WERI-Rb-1 (cell line): Measurements from ENCODE around the gene FNBP1.

ENCODE experiments used
- DNase-seq: peaks from one replicate; pipeline ENCODE4 v3.0.0-alpha.2; 2020
- H3K27ac ChIP-seq: fragments of 250-450 bp; sonication (Bioruptor Pico); 2 replicates; pipeline ENCODE4 v1.5.1; 2020; ENCODE audit warnings: mild to moderate bottlenecking, moderate library complexity
- H3K27me3 ChIP-seq: fragments of 250-450 bp; sonication (Bioruptor Pico); 2 replicates; pipeline ENCODE4 v1.5.1; 2021; ENCODE audit warnings: mild to moderate bottlenecking, low read depth, moderate library complexity; ENCODE audit not compliant: insufficient read depth, severe bottlenecking
- H3K36me3 ChIP-seq: fragments of 250-450 bp; sonication (Bioruptor Pico); 2 replicates; pipeline ENCODE4 v1.5.1; 2020; ENCODE audit warnings: mild to moderate bottlenecking, moderate library complexity
- H3K4me3 ChIP-seq: 2 replicates; pipeline ENCODE4 v1.5.1; 2011; ENCODE audit warnings: low read depth, mild to moderate bottlenecking, control low read depth, low read length
- H3K9me3 ChIP-seq: fragments of 250-450 bp; sonication (Bioruptor Pico); 2 replicates; pipeline ENCODE4 v1.5.1; 2021; ENCODE audit warnings: mild to moderate bottlenecking, moderate library complexity; ENCODE audit not compliant: severe bottlenecking
- TF ChIP-seq, protein P1 (sequence below): IDR thresholded peaks from 2 replicates; pipeline ENCODE4 v1.5.1; 2011; ENCODE audit warnings: low read depth, mild to moderate bottlenecking, control low read depth, inconsistent platforms, low read length

The FNBP1 gene

GRCh38 chr9:130043654-130044623 is 950 bp upstream of the FNBP1 start:
- Histone ChIP-seq H3K36me3 (no peaks in the 10 kb centered on the region), H3K9me3 (no peaks in the 10 kb centered on the region), H3K27me3 (no peaks in the 10 kb centered on the region), H3K27ac (peak overlapping the region; percentile 81), H3K4me3 (peak overlapping the region; percentile 89)
- TF ChIP-seq, protein P1, sequence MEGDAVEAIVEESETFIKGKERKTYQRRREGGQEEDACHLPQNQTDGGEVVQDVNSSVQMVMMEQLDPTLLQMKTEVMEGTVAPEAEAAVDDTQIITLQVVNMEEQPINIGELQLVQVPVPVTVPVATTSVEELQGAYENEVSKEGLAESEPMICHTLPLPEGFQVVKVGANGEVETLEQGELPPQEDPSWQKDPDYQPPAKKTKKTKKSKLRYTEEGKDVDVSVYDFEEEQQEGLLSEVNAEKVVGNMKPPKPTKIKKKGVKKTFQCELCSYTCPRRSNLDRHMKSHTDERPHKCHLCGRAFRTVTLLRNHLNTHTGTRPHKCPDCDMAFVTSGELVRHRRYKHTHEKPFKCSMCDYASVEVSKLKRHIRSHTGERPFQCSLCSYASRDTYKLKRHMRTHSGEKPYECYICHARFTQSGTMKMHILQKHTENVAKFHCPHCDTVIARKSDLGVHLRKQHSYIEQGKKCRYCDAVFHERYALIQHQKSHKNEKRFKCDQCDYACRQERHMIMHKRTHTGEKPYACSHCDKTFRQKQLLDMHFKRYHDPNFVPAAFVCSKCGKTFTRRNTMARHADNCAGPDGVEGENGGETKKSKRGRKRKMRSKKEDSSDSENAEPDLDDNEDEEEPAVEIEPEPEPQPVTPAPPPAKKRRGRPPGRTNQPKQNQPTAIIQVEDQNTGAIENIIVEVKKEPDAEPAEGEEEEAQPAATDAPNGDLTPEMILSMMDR = no peak
- DNase-seq = peak; percentile 37

DNA sequence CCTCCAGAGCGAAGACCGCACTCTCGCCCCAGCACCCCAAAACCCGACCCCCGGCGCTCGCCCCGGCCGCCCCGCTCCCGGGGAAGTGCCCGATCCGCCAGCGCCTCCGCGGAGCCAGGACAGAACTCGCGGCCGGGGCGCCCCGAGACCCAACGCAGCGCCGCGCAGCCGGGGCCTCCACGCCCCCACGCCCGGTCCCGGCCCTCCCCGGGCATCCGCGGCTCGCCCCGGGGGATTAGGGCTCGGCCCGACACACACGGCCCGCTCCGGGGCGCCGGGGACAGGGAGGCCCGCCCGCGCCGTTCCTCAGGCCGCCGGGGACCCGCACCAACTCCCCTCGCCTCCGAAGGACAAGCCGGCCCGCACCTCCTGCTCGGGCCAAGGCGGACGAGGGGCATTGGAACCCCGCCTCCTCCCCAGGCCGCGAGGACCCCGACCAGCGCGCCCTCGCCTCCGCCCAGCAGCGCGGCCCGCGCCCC is 544 bp downstream of the FNBP1 start:
- Histone ChIP-seq H3K9me3 (no peaks in the 10 kb centered on the region), H3K4me3 (peak overlapping the region; percentile 89), H3K27ac (peak overlapping the region; percentile 83), H3K36me3 (no peaks in the 10 kb centered on the region), H3K27me3 (no peaks in the 10 kb centered on the region)
- DNase-seq = peak; percentile 43
- TF ChIP-seq, protein P1 = no peak

DNA sequence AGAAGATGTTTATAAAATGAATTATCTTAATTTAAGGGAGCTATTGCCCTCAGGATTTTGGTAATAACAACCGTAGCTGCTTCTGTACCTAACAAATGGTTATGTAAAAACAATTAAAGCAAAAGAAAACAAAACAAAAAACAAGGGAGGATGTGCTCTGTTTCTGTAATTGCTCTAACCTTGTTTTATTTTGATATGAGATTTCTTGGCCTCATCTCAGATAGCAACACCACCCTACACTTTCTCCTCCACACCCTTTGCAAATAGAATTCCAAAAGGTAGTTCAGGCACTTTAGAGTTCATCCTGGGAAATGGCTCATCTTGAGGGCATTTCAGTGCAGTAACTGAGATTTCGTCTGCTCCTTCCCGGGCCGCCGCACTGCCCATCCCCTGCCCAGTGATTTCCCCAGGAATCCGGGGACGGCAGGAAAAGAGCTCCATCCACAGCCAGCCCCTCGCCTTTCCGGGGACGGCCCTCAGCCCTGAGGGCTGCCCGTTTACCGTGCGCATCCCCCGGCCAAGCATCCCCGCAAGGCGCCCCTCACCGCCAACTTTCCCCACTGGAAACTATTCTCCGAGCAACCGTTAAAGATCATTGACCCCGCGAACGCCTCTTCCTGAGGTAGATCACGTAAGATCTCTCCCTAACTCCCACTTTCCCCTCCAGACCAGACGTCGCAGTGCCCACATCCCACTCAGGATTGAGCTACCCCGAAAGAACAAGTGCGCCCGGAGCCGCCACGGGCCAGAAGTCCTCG is 1.2 kb downstream of the FNBP1 start:
- Histone ChIP-seq H3K27ac (peak overlapping the region; percentile 83), H3K9me3 (no peaks in the 10 kb centered on the region), H3K36me3 (no peaks in the 10 kb centered on the region), H3K27me3 (no peaks in the 10 kb centered on the region), H3K4me3 (peak overlapping the region; percentile 89)
- TF ChIP-seq, protein P1 = no peak
- DNase-seq = peak; percentile 34

DNA sequence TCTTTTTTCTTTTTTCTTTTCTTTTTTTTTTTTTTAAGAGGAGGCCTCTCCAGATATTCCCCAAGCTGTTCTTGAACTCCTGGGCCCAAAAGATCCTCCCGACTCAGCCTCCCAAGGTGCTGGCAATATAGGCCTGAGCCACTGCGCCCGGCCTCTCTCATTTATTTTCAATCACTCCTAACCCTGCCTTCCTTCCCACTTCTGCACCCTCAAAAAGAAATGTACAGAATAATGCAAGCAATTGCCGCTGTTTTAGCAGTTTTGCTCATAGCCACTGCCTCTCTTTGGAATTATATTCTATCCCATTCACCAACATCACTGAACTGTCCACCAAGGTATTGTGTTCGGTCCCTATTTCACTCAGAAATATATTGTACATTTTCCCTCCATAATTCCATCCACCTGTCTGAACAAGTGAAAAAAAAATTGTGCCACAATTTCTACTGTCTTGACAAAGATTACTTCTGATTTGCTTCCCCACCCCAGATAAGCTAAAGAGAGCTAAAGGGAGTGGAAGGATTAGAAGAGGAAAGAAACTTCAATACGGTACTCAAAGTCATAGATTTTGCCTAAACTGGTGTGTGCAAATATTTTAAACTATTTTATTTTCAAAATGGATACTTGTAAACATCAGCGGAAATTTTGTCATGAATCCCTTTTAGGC is 1.9 kb downstream of the FNBP1 start:
- H3K27me3 ChIP-seq = no peaks in the 10 kb centered on the region
- peak overlapping the region; percentile 89 for H3K4me3 ChIP-seq
- no peak overlapping the region for H3K27ac ChIP-seq
- TF ChIP-seq, protein P1 = no peak
- no peak for DNase-seq
- H3K9me3 ChIP-seq = no peaks in the 10 kb centered on the region
- H3K36me3 ChIP-seq = no peaks in the 10 kb centered on the region

GRCh38 chr9:130039528-130040147 is 3.4 kb downstream of the FNBP1 start:
- peak; percentile 36 for DNase-seq
- Histone ChIP-seq H3K27ac (no peak overlapping the region), H3K4me3 (no peak overlapping the region), H3K27me3 (no peaks in the 10 kb centered on the region), H3K9me3 (no peaks in the 10 kb centered on the region), H3K36me3 (no peaks in the 10 kb centered on the region)
- TF ChIP-seq, protein P1 = peak; percentile 19; the same call in 1 of the 2 replicates
